Adrenal gland (tissue), 5 donors: Measurements from ENCODE around the gene SV2C.

Source experiments
- CTCF ChIP-seq, 6 experiments: fragments of 450-650 bp in 4 of 6; fragments of 200-600 bp in 2 of 6; sonication (generic) in 1 of 6; IDR thresholded peaks; 1 replicate in 5 of 6; 2 replicates in 1 of 6; pipeline versions ENCODE4 v1.5.1 to v1.8.0; 2016 to 2021; ENCODE audit warnings: antibody characterized with exemption in 6 of 6, mild to moderate bottlenecking in 2 of 6, moderate library complexity in 1 of 6
- POLR2A ChIP-seq, 2 donors: fragments of 450-650 bp; IDR thresholded peaks; one replicate each; pipeline ENCODE4 v1.6.1; 2017; ENCODE audit warnings: antibody characterized with exemption in 2 of 2, mild to moderate bottlenecking in 2 of 2, moderate library complexity in 1 of 2
- donor health status: DM: no; HTN: no; CAD: no.

DNA sequence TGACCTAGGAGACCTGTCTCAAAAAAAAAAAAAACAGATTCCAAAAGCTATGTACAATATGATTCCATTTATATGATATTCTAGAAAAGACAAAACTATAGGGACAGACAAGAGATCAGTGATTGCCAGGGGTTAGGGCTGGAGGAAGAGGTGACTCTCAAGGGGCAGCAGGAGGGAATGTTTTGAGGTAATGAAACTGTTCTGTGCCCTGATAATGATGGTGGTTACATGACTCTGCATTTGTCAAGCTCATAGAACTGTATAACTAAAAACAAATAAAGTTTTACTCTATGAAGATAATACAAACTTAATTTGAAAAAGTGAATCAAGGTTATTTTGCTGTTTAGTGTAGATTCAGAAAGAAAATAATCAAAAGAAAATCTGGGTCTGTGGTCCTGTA, 194.6 kb downstream of the SV2C start:
- no peak for TF ChIP-seq CTCF (IDR thresholded peaks at IDR 0.05)
- TF ChIP-seq POLR2A (IDR thresholded peaks at IDR 0.05) = no peak
